SHP77 treated with DMSO at 0.1 percent for 48 hours (cell line): Measurements from ENCODE around the gene SASH1.

ENCODE experiments used
- DNase-seq: peaks from one replicate; lab custom pipeline; 2025; lab: John Stamatoyannopoulos, UW

The SASH1 gene

DNA sequence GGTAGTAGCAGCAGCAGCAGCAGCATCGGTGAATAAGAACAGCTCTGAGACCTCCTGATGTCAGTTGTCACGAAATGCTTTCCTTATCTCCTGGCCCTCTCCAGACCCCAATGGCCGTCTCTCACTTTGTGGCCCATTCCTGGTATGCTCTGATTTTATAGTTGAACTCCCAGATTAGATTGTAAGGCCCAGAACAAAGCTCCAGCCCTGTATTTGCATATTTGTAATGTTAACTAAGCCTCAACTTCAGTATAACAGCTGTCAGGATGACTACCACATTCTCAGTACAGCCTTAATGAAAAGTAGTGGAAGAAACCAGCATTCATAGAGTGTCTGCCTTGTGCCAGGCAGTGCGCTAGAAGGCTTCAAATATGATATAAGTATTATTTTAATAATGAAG lies 180.9 kb downstream of the SASH1 start:
- no peak for DNase-seq

DNA sequence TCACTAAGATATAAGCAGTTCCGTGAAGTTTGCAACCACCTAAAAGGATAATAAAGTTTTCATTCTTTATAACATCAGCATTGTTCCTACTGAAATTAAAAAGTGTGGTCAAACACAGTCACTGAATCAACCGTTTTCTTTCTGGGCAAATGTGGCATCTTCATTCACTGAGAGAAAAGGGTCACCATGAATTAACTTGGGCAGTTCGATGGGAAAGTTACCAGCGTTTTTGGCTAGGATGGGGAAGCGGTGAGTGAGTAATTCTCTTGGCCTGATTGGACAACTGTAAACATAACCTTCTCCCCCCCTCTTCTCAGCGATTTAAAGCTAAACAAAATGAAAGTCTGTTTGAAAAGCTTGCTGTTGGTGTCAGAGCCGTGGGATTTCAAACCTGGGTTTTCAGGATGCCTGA lies 181.8 kb downstream of the SASH1 start:
- DNase-seq = no peak

- no peak for DNase-seq
These were observed 182.3 kb downstream of the SASH1 start for GRCh38 chr6:148524976-148525375.

- DNase-seq = no peak
These were observed 182.8 kb downstream of the SASH1 start for GRCh38 chr6:148525453-148525852.

DNA sequence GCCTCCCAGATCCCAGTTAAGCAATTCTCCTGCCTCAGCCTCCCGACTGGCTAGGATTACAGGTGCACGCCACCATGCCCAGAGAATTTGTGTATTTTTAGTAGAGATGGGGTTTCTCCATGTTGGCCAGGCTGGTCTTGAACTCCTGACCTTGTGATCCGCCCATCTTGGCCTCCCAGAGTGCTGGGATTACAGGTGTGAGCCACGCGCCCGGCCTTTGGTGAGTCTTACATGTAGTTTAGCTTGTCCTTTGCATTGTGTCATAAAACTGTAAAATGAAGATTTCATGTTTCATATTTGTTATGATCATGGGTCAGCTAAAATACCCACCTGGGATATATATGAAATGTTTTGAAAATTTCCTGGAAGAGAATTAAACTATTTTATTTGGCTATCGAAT lies 183.5 kb downstream of the SASH1 start:
- no peak for DNase-seq

GRCh38 chr6:148528292-148528691 lies 185.7 kb downstream of the SASH1 start:
- no peak for DNase-seq

GRCh38 chr6:148529010-148529409 lies 186.4 kb downstream of the SASH1 start:
- no peak for DNase-seq

DNA sequence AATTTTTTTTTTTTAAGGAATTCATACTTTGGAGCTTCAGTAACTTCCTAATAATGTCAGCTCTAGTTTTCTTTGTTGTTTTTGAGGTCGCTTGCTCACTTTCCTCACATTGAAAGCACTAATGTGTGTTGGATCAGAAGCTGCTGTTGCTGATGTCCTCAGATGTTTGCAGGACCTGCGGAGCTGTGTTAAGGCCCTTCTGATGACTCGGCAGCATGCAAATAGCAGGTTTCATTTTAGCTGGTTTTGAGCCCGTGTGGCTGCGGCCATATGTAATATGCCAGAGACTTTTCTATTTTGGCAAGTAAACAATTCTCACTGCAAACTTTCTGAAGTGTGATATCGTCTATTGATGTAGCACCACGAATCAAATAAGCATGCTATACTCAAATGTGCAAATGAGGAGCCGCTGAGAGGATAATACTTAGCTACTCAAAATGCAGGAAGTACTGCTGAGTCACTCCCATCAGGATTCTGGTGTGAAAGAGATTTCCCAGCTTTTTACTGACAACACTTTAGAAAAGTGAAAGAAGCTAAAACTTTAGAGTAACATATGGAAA lies 187.8 kb downstream of the SASH1 start:
- DNase-seq = no peak

DNA sequence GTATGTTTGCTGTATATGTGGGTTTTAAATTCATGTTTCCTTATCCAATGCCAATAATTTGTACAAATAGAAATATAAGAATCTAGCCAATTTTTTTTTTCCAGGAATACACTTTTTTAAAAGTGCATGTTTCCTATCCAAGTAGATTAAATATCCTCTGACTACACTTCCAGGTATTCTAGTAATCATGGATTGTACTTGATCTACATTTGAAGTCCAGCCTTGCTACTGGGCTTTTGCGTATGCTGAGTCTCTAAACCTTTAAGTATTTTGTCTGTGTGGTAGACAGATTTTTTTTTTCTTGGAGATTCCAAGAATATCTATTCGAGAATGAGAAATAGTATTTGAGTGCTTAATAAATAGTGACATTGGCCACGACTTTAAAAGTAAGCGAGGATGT lies 188.3 kb downstream of the SASH1 start:
- DNase-seq = no peak

- no peak for DNase-seq
These were observed 190.1 kb downstream of the SASH1 start for GRCh38 chr6:148532698-148533097.

DNA sequence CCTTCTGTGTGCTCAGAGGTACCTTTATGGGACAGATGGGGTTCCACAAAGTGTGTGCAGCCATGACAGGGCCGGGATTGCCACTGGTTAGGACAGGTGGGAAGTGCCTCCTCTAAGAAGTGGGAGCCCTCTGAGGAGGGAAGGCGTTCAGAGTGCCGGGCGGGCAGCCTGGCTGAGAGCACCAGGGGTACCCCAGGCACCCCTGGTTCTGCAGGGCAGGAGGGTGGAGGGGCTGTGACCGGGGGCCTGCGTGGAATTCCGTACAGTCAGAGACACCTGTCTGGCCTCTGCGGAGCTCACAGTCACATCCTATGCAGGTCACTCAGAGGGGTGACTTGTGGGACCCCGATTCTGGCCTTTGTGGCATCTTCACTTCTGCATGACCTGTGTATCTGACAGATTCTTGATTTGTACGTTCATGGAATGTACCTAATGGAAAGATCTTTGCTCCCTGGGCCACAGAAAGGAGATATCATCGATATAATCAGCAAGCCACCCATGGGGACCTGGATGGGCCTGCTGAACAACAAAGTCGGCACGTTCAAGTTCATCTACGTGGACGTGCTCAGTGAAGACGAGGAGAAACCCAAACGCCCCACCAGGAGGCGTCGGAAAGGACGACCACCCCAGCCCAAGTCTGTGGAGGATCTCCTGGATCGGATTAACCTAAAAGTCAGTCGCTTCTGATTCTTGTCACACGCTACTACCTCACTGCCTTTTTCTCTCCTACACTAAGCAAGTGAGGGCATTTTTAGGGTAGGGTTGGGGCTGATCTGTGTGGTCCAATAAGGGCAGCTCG lies 190.9 kb downstream of the SASH1 start:
- no peak for DNase-seq

GRCh38 chr6:148534871-148535270 lies 192.2 kb downstream of the SASH1 start:
- DNase-seq = no peak

GRCh38 chr6:148535381-148535780 lies 192.7 kb downstream of the SASH1 start:
- DNase-seq = no peak

DNA sequence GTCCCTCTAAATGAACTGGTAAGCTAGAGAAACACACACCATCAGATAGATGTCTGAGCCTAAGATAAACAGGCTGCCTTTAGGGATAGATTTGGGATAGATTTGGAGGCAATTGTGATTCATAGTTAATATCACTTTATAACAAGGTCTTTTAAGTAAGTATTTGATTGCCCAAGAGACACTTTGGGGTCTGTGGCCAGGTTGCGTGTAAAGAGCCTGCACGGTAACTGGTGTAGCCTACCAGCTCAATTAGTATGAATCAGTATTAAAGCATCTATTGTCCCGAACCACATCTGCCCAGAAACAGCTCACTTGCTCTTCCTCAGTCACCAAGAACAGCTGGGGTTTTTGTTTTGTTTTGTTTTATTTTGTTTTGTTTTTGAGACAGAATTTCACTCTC lies 193.3 kb downstream of the SASH1 start:
- DNase-seq = no peak

GRCh38 chr6:148538261-148539190 lies 195.9 kb downstream of the SASH1 start:
- no peak for DNase-seq

DNA sequence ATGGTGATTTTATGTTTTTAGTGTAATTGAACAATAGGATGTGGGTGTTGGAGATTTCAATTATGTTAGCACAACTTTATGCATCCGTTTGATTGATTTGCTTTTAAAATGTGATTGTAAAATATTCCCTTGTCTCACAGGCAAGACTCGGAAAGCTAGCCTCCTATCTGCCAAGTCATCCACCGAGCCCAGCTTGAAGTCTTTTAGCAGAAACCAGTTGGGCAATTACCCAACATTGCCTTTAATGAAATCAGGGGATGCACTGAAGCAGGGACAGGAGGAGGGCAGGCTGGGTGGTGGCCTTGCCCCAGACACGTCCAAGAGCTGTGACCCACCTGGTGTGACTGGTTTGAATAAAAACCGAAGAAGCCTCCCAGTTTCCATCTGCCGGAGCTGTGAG lies 200.9 kb downstream of the SASH1 start:
- no peak for DNase-seq

DNA sequence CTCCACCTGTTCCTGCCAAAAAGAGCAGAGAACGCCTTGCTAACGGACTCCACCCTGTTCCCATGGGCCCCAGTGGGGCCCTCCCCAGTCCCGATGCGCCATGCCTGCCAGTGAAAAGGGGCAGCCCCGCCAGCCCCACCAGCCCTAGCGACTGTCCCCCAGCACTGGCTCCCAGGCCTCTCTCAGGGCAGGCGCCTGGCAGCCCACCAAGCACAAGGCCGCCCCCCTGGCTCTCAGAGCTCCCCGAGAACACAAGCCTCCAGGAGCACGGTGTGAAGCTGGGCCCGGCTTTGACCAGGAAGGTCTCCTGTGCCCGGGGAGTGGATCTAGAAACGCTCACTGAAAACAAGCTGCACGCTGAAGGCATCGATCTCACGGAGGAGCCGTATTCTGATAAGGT lies 201.8 kb downstream of the SASH1 start:
- no peak for DNase-seq

DNA sequence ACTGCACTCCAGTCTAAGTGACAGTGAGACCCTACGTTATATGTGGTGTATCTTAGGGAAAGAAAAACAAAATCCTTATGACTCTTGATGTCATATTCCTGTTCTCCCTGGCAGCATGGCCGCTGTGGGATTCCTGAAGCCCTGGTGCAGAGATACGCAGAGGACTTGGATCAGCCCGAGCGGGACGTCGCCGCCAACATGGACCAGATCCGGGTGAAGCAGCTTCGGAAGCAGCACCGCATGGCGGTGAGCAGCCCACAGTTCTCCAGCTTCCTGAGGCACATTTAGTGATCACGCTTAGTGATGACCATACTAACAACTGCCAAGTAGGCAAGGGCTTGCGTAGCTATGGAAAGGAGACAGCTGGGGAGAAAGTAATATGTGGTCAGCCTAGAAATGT lies 203.3 kb downstream of the SASH1 start:
- no peak for DNase-seq

DNA sequence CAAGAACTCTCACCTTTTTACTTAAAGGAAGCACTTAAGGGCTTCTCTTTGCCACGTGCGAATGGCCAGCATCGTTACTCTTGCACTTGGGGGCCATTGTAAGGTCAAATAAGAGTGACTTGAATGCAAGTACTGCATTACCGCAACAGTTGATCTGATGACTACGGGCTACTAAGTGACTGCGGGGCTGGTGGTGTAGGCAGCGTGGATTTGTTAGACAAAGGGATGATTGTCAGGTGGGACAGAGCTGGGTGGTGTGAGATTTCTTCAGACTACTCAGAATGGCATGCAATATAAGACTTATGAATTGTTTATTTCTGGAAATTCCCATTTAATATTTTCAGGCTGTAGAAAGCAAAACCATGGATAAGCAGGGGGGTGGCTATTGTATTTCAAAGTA lies 204.5 kb downstream of the SASH1 start:
- DNase-seq = no peak

GRCh38 chr6:148548065-148548748 lies 205.6 kb downstream of the SASH1 start:
- DNase-seq = no peak

DNA sequence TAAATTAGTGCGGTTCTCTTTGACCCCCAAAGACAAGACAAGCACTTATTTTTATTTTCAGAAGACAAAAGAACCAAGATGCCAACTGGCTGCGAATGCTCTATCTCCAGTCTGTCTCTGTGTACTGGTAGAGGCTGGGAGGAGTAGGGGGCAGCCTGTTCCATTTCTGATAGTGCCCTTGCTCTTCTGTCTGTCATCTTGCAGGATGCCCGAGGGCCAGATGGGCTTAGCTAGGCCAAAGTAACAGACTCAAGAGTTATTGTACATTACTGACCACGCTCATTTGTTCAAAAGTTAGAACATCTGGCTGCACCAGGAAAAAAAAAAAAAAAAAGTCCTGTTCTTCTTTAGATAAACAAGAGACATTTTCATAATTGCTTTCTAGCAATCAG lies 206.1 kb downstream of the SASH1 start:
- DNase-seq = no peak

- DNase-seq = no peak
These were observed 207.9 kb downstream of the SASH1 start for GRCh38 chr6:148550569-148550968.
